Esophagus squamous epithelium (tissue), 4 donors: ENCODE data around the gene HECW1.

Source experiments
- POLR2A ChIP-seq, 4 donors: fragments of 450-650 bp; IDR thresholded peaks; one replicate each; pipeline ENCODE4 v1.6.1; 2017; ENCODE audit warnings: antibody characterized with exemption in 4 of 4, mild to moderate bottlenecking in 4 of 4, moderate library complexity in 3 of 4
- TF ChIP-seq, protein P1 (sequence below), 6 experiments: fragments of 450-650 bp in 4 of 6; fragments of 200-600 bp in 2 of 6; sonication (generic) in 2 of 6; IDR thresholded peaks; one replicate each; pipeline ENCODE4 v1.5.1; 2016 to 2019; ENCODE audit warnings: antibody characterized with exemption in 6 of 6, mild to moderate bottlenecking in 4 of 6, moderate library complexity in 4 of 6

DNA sequence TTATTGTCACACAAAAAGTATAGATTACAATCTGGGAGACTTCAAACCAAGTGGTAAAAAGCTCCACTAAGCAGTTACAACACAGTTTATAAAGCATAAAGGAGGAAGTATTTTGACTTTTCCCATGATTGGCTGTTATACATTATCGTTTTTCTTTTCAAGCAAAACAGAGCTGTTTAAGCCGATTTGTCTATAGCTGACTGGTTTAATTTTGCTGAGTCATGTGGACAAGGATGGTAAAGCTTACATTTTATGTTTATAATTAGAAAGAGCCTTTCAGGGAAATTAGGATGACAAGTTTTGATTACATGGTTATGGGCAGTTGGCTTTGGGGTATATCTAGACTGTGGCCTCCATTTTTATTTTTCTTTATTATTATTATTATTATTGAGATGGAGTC lies 318.0 kb downstream of the HECW1 start:
- TF ChIP-seq, protein P1, sequence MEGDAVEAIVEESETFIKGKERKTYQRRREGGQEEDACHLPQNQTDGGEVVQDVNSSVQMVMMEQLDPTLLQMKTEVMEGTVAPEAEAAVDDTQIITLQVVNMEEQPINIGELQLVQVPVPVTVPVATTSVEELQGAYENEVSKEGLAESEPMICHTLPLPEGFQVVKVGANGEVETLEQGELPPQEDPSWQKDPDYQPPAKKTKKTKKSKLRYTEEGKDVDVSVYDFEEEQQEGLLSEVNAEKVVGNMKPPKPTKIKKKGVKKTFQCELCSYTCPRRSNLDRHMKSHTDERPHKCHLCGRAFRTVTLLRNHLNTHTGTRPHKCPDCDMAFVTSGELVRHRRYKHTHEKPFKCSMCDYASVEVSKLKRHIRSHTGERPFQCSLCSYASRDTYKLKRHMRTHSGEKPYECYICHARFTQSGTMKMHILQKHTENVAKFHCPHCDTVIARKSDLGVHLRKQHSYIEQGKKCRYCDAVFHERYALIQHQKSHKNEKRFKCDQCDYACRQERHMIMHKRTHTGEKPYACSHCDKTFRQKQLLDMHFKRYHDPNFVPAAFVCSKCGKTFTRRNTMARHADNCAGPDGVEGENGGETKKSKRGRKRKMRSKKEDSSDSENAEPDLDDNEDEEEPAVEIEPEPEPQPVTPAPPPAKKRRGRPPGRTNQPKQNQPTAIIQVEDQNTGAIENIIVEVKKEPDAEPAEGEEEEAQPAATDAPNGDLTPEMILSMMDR (IDR thresholded peaks at IDR 0.05), result no peak
- no peak for TF ChIP-seq POLR2A (IDR thresholded peaks at IDR 0.05)
